ENCODE measurements around the gene CHD2. TPM values are rescaled to one million over a fixed set of nuclear protein-coding genes. Genes with fewer than 3 reads are reported as not detected.

CHD2 gene
- polyA plus RNA-seq, 1 experiment, result 38.2 TPM

GRCh38 chr15:92887869-92888268, 12.3 kb upstream of the CHD2 start:
- no peaks in the 10 kb centered on the region for H3K27me3 ChIP-seq (ENCODE audit: control insufficient read depth, insufficient read depth, low read length)
- H3K36me3 ChIP-seq (ENCODE audit: control insufficient read depth, insufficient read depth, low read length), result peaks cover 3% of the 10 kb centered on the region
- TF ChIP-seq, protein P1, sequence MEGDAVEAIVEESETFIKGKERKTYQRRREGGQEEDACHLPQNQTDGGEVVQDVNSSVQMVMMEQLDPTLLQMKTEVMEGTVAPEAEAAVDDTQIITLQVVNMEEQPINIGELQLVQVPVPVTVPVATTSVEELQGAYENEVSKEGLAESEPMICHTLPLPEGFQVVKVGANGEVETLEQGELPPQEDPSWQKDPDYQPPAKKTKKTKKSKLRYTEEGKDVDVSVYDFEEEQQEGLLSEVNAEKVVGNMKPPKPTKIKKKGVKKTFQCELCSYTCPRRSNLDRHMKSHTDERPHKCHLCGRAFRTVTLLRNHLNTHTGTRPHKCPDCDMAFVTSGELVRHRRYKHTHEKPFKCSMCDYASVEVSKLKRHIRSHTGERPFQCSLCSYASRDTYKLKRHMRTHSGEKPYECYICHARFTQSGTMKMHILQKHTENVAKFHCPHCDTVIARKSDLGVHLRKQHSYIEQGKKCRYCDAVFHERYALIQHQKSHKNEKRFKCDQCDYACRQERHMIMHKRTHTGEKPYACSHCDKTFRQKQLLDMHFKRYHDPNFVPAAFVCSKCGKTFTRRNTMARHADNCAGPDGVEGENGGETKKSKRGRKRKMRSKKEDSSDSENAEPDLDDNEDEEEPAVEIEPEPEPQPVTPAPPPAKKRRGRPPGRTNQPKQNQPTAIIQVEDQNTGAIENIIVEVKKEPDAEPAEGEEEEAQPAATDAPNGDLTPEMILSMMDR (IDR thresholded peaks at IDR 0.05; ENCODE audit: insufficient read depth, low read depth, low read length), result no peak
- no peak overlapping the region for H3K4me3 ChIP-seq (ENCODE audit: low read depth, low read length)
- no peak for DNase-seq (ENCODE audit: low read depth)
- POLR2A ChIA-PET, result no interaction called here
- CTCF ChIA-PET, result interaction anchor here (1.3 kb wide), 1 partner anchor 12 kb away, joined by 7 read pairs; the partner anchor contains the start of gene CHD2

GRCh38 chr15:92889390-92890107, 10.6 kb upstream of the CHD2 start:
- peaks cover 5% of the 10 kb centered on the region for H3K36me3 ChIP-seq (ENCODE audit: control insufficient read depth, insufficient read depth, low read length)
- H3K27me3 ChIP-seq (ENCODE audit: control insufficient read depth, insufficient read depth, low read length), result no peaks in the 10 kb centered on the region
- POLR2A ChIA-PET, result no interaction called here
- DNase-seq (ENCODE audit: low read depth), result no peak
- TF ChIP-seq, protein P1 (IDR thresholded peaks at IDR 0.05; ENCODE audit: insufficient read depth, low read depth, low read length), result no peak
- CTCF ChIA-PET, result interaction anchor here (1.2 kb wide), 1 partner anchor 18 kb away, joined by 4 read pairs; no protein-coding TSS in a partner anchor
- no peak overlapping the region for H3K4me3 ChIP-seq (ENCODE audit: low read depth, low read length)

DNA sequence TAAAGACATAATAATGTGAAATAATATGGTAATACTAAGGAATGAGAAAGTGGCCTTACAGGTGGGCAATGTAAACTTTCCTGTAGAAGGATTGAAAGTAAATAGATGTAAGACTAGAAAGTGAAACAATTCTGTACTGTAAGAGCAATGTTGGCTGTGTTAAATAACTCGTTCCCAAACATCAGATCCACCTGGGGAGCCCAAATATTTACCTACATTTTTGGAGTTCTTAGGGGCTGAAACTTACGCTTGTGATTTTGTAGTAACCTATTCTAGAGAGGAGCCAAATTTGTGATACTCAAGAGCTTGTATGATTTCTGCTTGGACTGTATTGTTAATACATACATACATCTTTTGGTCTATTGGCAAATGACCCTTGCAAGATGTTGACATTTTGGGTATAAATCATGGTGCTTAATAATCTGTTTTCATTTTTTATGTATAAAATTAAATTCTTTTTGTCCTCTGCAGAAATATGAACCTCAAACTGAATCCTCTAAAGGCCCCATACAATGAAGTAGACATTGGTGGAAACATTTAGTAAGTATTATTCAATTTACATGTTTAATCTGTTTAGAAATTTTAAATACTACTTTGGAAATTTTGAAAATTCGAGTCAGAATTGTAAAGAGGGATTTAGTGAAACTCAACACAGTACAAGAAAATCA, 8.5 kb upstream of the CHD2 start:
- H3K4me3 ChIP-seq (ENCODE audit: low read depth, low read length), result no peak overlapping the region
- no peak for DNase-seq (ENCODE audit: low read depth)
- TF ChIP-seq, protein P1 (IDR thresholded peaks at IDR 0.05; ENCODE audit: insufficient read depth, low read depth, low read length), result no peak
- POLR2A ChIA-PET, result interaction anchor here (0.6 kb wide), 1 partner anchor 16 kb away, joined by 3 read pairs; no protein-coding TSS in a partner anchor
- CTCF ChIA-PET, result no interaction called here
- H3K36me3 ChIP-seq (ENCODE audit: control insufficient read depth, insufficient read depth, low read length), result peaks cover 6% of the 10 kb centered on the region
- H3K27me3 ChIP-seq (ENCODE audit: control insufficient read depth, insufficient read depth, low read length), result no peaks in the 10 kb centered on the region

DNA sequence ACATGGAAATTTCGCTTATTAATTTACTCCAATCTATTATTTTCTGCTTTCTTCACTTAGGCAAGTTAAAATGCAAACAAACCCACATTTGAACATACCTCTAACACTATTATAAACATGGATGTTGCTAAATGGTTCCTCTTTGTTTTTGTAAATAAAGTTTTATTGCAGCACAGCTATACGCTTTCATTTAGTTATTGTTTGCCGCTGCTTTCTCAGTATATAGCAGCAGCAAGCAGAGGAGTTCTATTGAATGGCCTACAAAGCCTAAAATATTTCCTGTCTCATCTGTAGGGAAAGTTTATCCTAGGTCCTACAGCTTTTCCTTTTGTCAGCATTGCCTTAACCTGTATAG, 7.9 kb upstream of the CHD2 start:
- Histone ChIP-seq H3K36me3 (ENCODE audit: control insufficient read depth, insufficient read depth, low read length) (peaks cover 6% of the 10 kb centered on the region), H3K4me3 (ENCODE audit: low read depth, low read length) (no peak overlapping the region), H3K27me3 (ENCODE audit: control insufficient read depth, insufficient read depth, low read length) (no peaks in the 10 kb centered on the region)
- ChIA-PET CTCF (no interaction called here), POLR2A (no interaction called here)
- TF ChIP-seq, protein P1 (IDR thresholded peaks at IDR 0.05; ENCODE audit: insufficient read depth, low read depth, low read length), result no peak
- DNase-seq (ENCODE audit: low read depth), result no peak

DNA sequence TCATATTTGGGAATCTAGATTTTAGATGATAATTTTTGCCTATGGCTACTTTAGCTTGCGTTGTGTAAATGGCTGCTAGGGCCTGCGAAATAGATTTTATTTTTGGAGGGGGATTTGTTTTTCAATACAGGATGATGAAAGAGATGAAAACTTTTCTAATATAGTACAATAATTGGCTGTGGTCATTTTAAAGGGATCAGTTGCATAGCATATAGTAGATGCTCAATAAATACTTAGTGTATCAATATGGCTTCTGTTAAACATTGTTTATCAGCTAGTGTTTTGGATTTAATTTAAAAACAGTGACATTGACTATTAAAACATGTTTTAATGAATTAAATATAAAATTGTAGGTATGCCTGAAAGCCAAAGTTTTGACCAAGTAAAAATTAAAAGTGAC, 6.9 kb upstream of the CHD2 start:
- ChIA-PET CTCF (interaction anchor here (0.8 to 2.3 kb wide), 3 partner anchors 25 to 84 kb away, joined by 3 to 8 read pairs (median 3); no protein-coding TSS in a partner anchor), POLR2A (interaction anchor here (0.6 kb wide), 1 partner anchor 86 kb away, joined by 4 read pairs; no protein-coding TSS in a partner anchor)
- no peak overlapping the region for H3K4me3 ChIP-seq (ENCODE audit: low read depth, low read length)
- TF ChIP-seq, protein P1 (IDR thresholded peaks at IDR 0.05; ENCODE audit: insufficient read depth, low read depth, low read length), result no peak
- H3K36me3 ChIP-seq (ENCODE audit: control insufficient read depth, insufficient read depth, low read length), result peaks cover 6% of the 10 kb centered on the region
- DNase-seq (ENCODE audit: low read depth), result no peak
- H3K27me3 ChIP-seq (ENCODE audit: control insufficient read depth, insufficient read depth, low read length), result no peaks in the 10 kb centered on the region

Measured in BJ (cell line).